Iris pigment epithelial cell (primary cell): ENCODE data around the gene EXD3.

Experiments
- DNase-seq: peaks from one replicate; pipeline ENCODE4 v3.0.0-alpha.2; 2011; ENCODE audit warnings: low read depth

The EXD3 gene

GRCh38 chr9:137447722-137448601, 25.0 kb upstream of the EXD3 start:
- DNase-seq, result no peak

- no peak for DNase-seq
Observed at GRCh38 chr9:137446851-137447471, 24.0 kb upstream of the EXD3 start.

GRCh38 chr9:137445930-137446431, 23.0 kb upstream of the EXD3 start:
- DNase-seq, result no peak

- peak; percentile 74 for DNase-seq
Observed at GRCh38 chr9:137445275-137445807, 22.4 kb upstream of the EXD3 start.

- no peak for DNase-seq
Observed at GRCh38 chr9:137444106-137444790, 21.3 kb upstream of the EXD3 start.

- no peak for DNase-seq
Observed at GRCh38 chr9:137441935-137442321, 19.0 kb upstream of the EXD3 start.

- DNase-seq, result no peak
Observed at GRCh38 chr9:137441289-137441934, 18.4 kb upstream of the EXD3 start, which contains the start of gene ENTPD8. Gene ENTPD8 (minus strand): TSS chr9:137441357. CDS start chr9:137438285, 3,072 bp downstream.

GRCh38 chr9:137439158-137439714, 16.3 kb upstream of the EXD3 start:
- no peak for DNase-seq

GRCh38 chr9:137438591-137439157, 15.7 kb upstream of the EXD3 start:
- DNase-seq, result no peak

GRCh38 chr9:137437691-137438590, 15.0 kb upstream of the EXD3 start:
- DNase-seq, result no peak

GRCh38 chr9:137436761-137437600, 14.0 kb upstream of the EXD3 start:
- DNase-seq, result no peak

- DNase-seq, result peak; percentile 85
Observed at GRCh38 chr9:137435980-137436760, 13.2 kb upstream of the EXD3 start.

- no peak for DNase-seq
Observed at GRCh38 chr9:137435381-137435891, 12.5 kb upstream of the EXD3 start.

- DNase-seq, result no peak
Observed at GRCh38 chr9:137434498-137435380, 11.8 kb upstream of the EXD3 start.

- no peak for DNase-seq
Observed at GRCh38 chr9:137433916-137434431, 11.0 kb upstream of the EXD3 start.

- no peak for DNase-seq
Observed at GRCh38 chr9:137433349-137433915, 10.5 kb upstream of the EXD3 start.
